ENCODE data around the gene TPMT.

The TPMT gene

GRCh38 chr6:18099511-18099910 is 55.4 kb downstream of the TPMT start:
- POLR2A ChIA-PET: no interaction called here
- no peak for TF ChIP-seq CTCF (IDR thresholded peaks at IDR 0.05; ENCODE audit: insufficient read depth, low read length, missing control alignments)
- no peak for DNase-seq (ENCODE audit: low read depth, low spot score)
- CTCF ChIA-PET: interaction anchor here (1.2 kb wide), 2 partner anchors 8 to 23 kb away, joined by 4 to 5 read pairs; partner anchors contain the start of gene NHLRC1
- H3K4me3 ChIP-seq (ENCODE audit: low read depth, low read length): no peak overlapping the region

GRCh38 chr6:18096423-18096822 is 58.5 kb downstream of the TPMT start:
- DNase-seq (ENCODE audit: low read depth, low spot score): no peak
- POLR2A ChIA-PET: no interaction called here
- TF ChIP-seq CTCF (IDR thresholded peaks at IDR 0.05; ENCODE audit: insufficient read depth, low read length, missing control alignments): no peak
- CTCF ChIA-PET: interaction anchor here (1.2 kb wide), 1 partner anchor 25 kb away, joined by 3 read pairs; no protein-coding TSS in a partner anchor
- H3K4me3 ChIP-seq (ENCODE audit: low read depth, low read length): no peak overlapping the region

GRCh38 chr6:18091382-18091781 is 63.5 kb downstream of the TPMT start:
- no peak overlapping the region for H3K4me3 ChIP-seq (ENCODE audit: low read depth, low read length)
- ChIA-PET POLR2A (no interaction called here), CTCF (interaction anchor here (1.2 kb wide), 1 partner anchor 9 kb away, joined by 4 read pairs; no protein-coding TSS in a partner anchor)
- TF ChIP-seq CTCF (IDR thresholded peaks at IDR 0.05; ENCODE audit: insufficient read depth, low read length, missing control alignments): no peak
- DNase-seq (ENCODE audit: low read depth, low spot score): no peak

- POLR2A ChIA-PET: no interaction called here
Observed at GRCh38 chr6:18090349-18090786, 64.5 kb downstream of the TPMT start.

GRCh38 chr6:18088419-18089296 is 66.2 kb downstream of the TPMT start:
- POLR2A ChIA-PET: no interaction called here
- CTCF ChIA-PET: interaction anchor here (1.2 kb wide), 1 partner anchor 12 kb away, joined by 3 read pairs; no protein-coding TSS in a partner anchor
- H3K4me3 ChIP-seq (ENCODE audit: low read depth, low read length): no peak overlapping the region
- no peak for DNase-seq (ENCODE audit: low read depth, low spot score)
- no peak for TF ChIP-seq CTCF (IDR thresholded peaks at IDR 0.05; ENCODE audit: insufficient read depth, low read length, missing control alignments)

More at GRCh38 chr6:18090349-18090786, 64.5 kb downstream of the TPMT start:
- no peak for DNase-seq (ENCODE audit: low read depth, low spot score)
- TF ChIP-seq CTCF (IDR thresholded peaks at IDR 0.05; ENCODE audit: insufficient read depth, low read length, missing control alignments): no peak
- CTCF ChIA-PET: interaction anchor here (1.2 to 1.5 kb wide), 2 partner anchors 10 to 32 kb away, joined by 3 to 4 read pairs; no protein-coding TSS in a partner anchor
- H3K4me3 ChIP-seq (ENCODE audit: low read depth, low read length): no peak overlapping the region

GRCh38 chr6:18087396-18088165 is 67.3 kb downstream of the TPMT start:
- DNase-seq (ENCODE audit: low read depth, low spot score): no peak
- no peak for TF ChIP-seq CTCF (IDR thresholded peaks at IDR 0.05; ENCODE audit: insufficient read depth, low read length, missing control alignments)
- POLR2A ChIA-PET: no interaction called here
- CTCF ChIA-PET: no interaction called here
- H3K4me3 ChIP-seq (ENCODE audit: low read depth, low read length): no peak overlapping the region
